ENCODE results near the gene WDR81.

Gene WDR81

DNA sequence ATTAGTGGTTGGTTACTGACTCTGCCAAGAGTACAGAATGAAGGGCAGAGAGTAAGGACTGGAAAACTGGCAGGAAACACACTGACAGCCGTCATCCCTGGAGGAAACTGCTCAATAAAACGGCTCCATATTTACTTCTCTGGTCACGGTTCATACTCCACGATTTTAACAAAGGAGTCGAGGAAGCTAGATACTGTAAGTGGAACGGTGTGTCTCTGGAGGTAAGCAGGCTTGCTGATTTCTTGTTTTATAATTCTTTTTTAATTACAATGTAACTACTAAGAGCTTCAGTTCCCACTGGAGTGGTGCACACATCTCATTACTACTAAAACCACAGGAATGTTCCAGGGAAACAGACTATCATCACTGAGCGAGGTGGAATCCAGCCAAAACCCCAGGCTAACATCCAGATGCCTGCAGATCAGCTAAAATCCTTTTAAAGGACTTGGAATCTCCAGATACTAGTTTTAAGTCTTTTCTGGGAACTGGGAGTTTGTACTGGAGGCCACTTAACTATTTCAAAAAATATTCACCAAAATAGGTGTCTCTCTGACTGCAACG, 55.1 kb downstream of the WDR81 start:
- peak; percentile 90 for DNase-seq (ENCODE audit: low spot score)

GRCh38 chr17:1782171-1782567, 57.7 kb downstream of the WDR81 start:
- DNase-seq (ENCODE audit: low spot score), result no peak

DNA sequence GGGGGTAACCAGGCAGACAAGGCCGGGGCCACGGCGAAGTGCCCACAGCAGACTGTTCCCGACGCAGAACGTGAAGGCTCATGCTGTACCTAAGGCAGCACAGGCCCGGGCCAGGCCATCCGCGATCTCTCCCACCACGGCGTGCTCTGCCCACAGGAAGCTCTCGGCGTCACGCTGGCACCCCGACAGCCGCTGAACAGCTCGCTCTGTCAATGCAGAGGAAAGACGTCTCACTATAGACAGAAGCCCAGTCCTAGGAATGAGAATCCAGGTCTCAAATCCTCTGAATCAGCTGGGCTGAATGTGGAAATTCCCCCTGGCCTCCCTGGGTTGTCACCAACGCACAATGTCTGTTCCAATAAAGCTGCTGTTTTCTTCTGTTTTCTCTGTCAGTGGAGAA, 58.8 kb downstream of the WDR81 start:
- DNase-seq (ENCODE audit: low spot score), result no peak

DNA sequence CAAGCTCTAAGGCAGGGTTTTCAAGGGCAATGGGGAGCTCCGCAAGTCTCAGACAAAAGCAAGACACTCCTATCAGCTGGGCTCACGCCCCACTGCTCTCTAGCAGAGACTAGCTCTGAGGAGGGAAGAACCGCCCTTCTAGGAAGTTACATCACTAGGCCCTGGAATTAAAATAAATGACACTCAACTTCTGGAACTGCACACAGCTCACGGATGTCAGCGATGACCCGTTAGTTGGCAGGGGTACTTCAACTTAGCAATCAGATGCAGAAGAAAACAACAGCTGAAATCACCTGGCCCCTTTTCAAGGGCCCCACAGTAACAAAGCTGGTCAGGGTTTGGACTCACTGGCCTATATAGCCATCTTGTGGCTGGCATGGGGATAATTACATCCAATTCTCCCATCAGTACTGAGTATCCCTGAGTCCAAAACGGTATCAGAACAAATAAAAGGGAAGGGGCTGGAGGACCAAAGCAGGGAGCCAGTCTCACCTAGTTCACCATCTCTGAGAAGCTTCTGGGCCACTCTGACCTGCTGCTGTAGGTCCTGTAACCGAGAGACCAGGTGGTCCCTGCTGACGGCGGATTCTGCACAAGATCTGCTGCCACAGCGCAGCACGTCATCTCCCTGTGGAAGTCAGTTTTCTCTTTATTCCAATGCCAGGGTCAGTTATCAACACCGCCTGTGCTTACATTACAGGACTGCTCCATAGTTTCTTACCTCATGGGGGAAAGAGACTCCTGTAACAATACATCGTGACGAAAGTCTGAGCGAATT, 59.5 kb downstream of the WDR81 start:
- DNase-seq (ENCODE audit: low spot score), result peak; percentile 81

DNA sequence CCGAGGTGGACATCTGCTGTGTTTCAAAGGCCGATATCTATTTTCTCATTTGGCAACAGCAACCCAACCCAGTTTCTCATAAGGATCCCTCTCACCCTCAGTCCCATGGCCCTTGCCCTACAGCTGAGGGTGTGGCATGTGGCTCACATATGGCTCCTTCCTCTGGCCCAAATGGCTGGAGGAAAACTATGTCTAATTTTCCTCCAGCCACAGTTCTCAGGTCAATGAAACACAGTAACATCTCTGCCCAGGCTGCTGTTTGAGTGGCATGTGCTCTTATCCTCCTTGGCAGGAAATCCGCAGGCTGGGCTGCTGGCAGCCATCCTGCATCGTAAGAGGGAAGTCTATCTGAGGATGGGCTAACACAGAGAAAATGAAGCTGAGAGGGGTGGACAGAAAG, 61.4 kb downstream of the WDR81 start:
- DNase-seq (ENCODE audit: low spot score), result no peak

DNA sequence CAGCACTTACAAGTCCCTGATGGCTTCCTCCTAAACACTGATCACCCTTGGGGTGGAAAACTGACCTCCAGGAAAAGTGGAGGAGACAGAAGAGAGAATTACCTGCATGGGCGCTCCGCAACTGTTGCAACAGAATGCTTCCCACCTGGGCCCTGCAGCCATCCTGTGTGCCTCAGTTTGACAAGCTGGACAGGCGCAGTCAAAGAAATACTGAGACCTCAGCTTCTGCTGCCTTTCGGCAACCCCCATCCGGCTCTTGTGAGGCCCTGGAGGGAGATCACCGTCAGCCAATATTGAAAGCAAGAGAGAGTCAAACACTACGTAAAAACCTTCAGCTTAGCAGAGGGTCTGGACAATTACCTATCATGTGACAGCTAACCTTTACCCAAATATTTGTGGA, 62.2 kb downstream of the WDR81 start:
- no peak for DNase-seq (ENCODE audit: low spot score)

DNA sequence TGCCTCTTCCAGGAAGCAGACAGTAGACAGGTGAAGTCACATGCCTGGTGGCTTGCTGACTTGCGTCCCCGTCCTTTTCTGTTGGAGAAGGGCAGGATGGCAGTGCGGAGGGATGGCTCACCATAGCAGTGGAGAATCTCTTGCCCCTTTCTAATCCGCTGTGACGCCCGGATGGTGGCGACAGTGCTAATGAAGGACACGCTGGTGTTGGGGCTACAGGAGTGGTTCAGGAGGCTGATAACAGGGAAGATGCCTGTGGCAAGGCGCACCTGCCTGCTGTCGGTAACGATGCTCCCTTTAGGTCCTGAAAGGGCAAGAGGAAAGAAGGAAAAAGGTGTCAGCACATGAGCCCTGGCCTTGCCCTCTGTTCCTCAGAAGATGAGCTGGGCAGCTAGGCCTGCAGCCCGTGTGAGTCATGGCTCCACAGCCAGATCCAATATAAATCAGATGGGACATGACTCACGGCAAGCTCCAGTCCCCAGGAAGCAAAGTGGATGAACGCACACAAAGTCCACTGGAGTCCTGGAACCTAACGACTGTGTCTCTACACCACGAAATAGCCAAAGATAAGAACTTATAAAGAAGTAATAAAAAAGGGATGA, 62.9 kb downstream of the WDR81 start:
- DNase-seq (ENCODE audit: low spot score), result peak; percentile 95
